Measurements from ENCODE around the gene NOB1. TPM values are rescaled to one million over a fixed set of nuclear protein-coding genes. Genes with fewer than 3 reads are reported as not detected.
"Not testable (repeated sequence)": the region's sequence is repeated elsewhere in the genome, so short reads cannot be mapped to it uniquely, and the experiment has no call there.

The NOB1 gene
- total and polyA plus RNA-seq, 9 of the 15 experiments (the other 6 are each of a cell fraction or from before 2014, with no cell fraction given) = 42.4 to 148 (median 116) TPM

- in situ Hi-C loops (cut with MboI); CTCF ChIA-PET (ENCODE audit: low intra/inter-chr PET ratio); H3K4me3 ChIP-seq; H3K9ac ChIP-seq (ENCODE audit: insufficient read depth in 1 of 2, low read depth in 2 of 2, low read length in 2 of 2); intact Hi-C loops (cut with micrococcal nuclease); ATAC-seq; H4K20me1 ChIP-seq (replicated peaks; ENCODE audit: control insufficient read depth, insufficient read depth, low read length); BruUV-seq (replicated peaks); H3K9me3 ChIP-seq (replicated peaks; ENCODE audit: control insufficient read depth, insufficient read depth, low read depth, low read length); H3K27me3 ChIP-seq (ENCODE audit: control insufficient read depth in 2 of 2, insufficient read depth in 2 of 2, low read length in 2 of 2); DNase-seq (ENCODE audit: extremely low read depth in 1 of 4, low spot score in 3 of 4); H3K4me2 ChIP-seq (ENCODE audit: insufficient read depth, low read length); H3K27ac ChIP-seq (ENCODE audit: extremely low read depth, low read depth, low read length); H3K9me1 ChIP-seq (ENCODE audit: control insufficient read depth, insufficient read depth, low read length); TF ChIP-seq CEBPG (tag; conservative IDR thresholded peaks at IDR 0.05 in 1 of 2, IDR thresholded peaks at IDR 0.05 in 1 of 2): not testable (repeated sequence)
- peaks cover 31% of the 10 kb centered on the region for H3K79me2 ChIP-seq (ENCODE audit: control insufficient read depth, insufficient read depth, low read length)
- peaks cover 10% of the 10 kb centered on the region; the same call in 2 of the 3 replicates for H3K36me3 ChIP-seq (ENCODE audit: control insufficient read depth, insufficient read depth, low read length)
- peak; percentile 48 for FAIRE-seq
- POLR2A ChIA-PET = interaction anchor here (1.8 kb wide), 1 partner anchor 10 kb away, joined by 3 read pairs; no protein-coding TSS in a partner anchor
- peaks cover 5 to 21% of the 10 kb centered on the region in 2 experiments; a peak in 4 of 5 replicates for H3K4me1 ChIP-seq (replicated peaks in 1 of 2; ENCODE audit: control insufficient read depth in 2 of 2, insufficient read depth in 2 of 2, low read length in 2 of 2)
- TF ChIP-seq CEBPB (tag; IDR thresholded peaks at IDR 0.05) = peak; percentile 82
- 0 out of 2 replicates have a peak, but pooled peaks have one; percentile 15 for TF ChIP-seq CEBPG (CRISPR knock-in tag; IDR thresholded peaks at IDR 0.05)
- WGBS (ENCODE audit: insufficient coverage, low coverage, missing lambda C conversion rate) = 66% methylated on average over 11 of the region's 13 CpGs
- H2AFZ ChIP-seq (ENCODE audit: low read depth, low read length) = peak overlapping the region; percentile 61; the same call in 1 of the 2 replicates
These were observed 2.6 kb upstream of the NOB1 start for GRCh38 chr16:69757375-69757774.

DNA sequence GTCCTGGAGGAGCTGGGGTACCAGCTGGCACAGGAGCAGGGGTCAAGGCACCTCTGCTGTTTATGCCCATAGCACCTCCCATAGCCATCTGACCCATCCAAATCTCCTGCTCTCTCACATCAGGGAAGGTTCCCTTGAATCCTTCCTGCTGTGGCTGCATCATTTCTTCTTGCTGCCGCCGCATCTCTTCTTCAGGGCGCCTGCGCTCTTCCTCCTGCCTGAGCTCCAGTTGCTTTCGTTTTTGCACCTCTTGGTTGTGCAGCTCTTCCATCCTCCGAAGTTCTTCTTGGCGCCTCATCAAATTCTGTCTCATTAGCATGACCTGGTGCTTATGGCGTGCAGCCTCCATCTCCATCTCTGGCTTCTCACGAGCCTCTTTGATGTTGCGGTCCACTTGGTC is 2.0 kb upstream of the NOB1 start:
- Histone ChIP-seq H4K20me1 (replicated peaks; ENCODE audit: control insufficient read depth, insufficient read depth, low read length) (no peaks in the 10 kb centered on the region), H3K27ac (ENCODE audit: extremely low read depth, low read depth, low read length) (no peak overlapping the region), H3K4me2 (ENCODE audit: insufficient read depth, low read length) (no peak overlapping the region; the same call in 1 of the 2 replicates), H3K9me1 (ENCODE audit: control insufficient read depth, insufficient read depth, low read length) (no peaks in the 10 kb centered on the region), H3K79me2 (ENCODE audit: control insufficient read depth, insufficient read depth, low read length) (peaks cover 33% of the 10 kb centered on the region), H3K9ac (ENCODE audit: insufficient read depth in 1 of 2, low read depth in 2 of 2, low read length in 2 of 2) (no peak overlapping the region; a peak in 1 of 4 replicates), H3K4me1 (replicated peaks in 1 of 2; ENCODE audit: control insufficient read depth in 2 of 2, insufficient read depth in 2 of 2, low read length in 2 of 2) (peaks cover 5 to 18% of the 10 kb centered on the region in 2 experiments; a peak in 4 of 5 replicates), H3K4me3 (no peak overlapping the region), H2AFZ (ENCODE audit: low read depth, low read length) (peak overlapping the region; percentile 61), H3K9me3 (replicated peaks; ENCODE audit: control insufficient read depth, insufficient read depth, low read depth, low read length) (no peaks in the 10 kb centered on the region; the same call in 1 of the 2 replicates), H3K27me3 (ENCODE audit: control insufficient read depth in 2 of 2, insufficient read depth in 2 of 2, low read length in 2 of 2) (no peaks in the 10 kb centered on the region), H3K36me3 (ENCODE audit: control insufficient read depth, insufficient read depth, low read length) (peaks cover 17% of the 10 kb centered on the region; the same call in 2 of the 3 replicates)
- ChIA-PET POLR2A (interaction anchor here (0.6 kb wide), 1 partner anchor 9 kb away, joined by 4 read pairs; no protein-coding TSS in a partner anchor), CTCF (ENCODE audit: low intra/inter-chr PET ratio) (no interaction called here)
- in situ Hi-C loops (cut with MboI) = no loop called here
- TF ChIP-seq TOE1 (IDR thresholded peaks at IDR 0.05; ENCODE audit: borderline replicate concordance) (no peak), TOE1 (CRISPR knock-in tag; IDR thresholded peaks at IDR 0.05; ENCODE audit: borderline replicate concordance, low read depth) (no peak), ZNF24 (IDR thresholded peaks at IDR 0.05) (peak; percentile 89), NFIX (CRISPR knock-in tag; IDR thresholded peaks at IDR 0.05; ENCODE audit: low read depth) (no peak), ZBTB33 (CRISPR knock-in tag; IDR thresholded peaks at IDR 0.05) (peak; percentile 79), CTBP1 (IDR thresholded peaks at IDR 0.05; ENCODE audit: borderline replicate concordance) (peak; percentile 65; the same call in 1 of the 2 replicates)
- WGBS (ENCODE audit: insufficient coverage, low coverage, missing lambda C conversion rate) = 64% methylated on average over 10 of the region's 10 CpGs
- FAIRE-seq (no peak), DNase-seq (ENCODE audit: extremely low read depth in 1 of 4, low spot score in 3 of 4) (no peak), ATAC-seq (no peak)
- no TSS peak for BruUV-seq (replicated peaks)
- intact Hi-C loops (cut with micrococcal nuclease) = no loop called here

All from K562 (cell line).